HepG2 (cell line): ENCODE results near the gene NEURL1B. TPM values are rescaled to one million over a fixed set of nuclear protein-coding genes. Genes with fewer than 3 reads are reported as not detected.

Experiments
- ATAC-seq: fragments of 200-7000 bp; cut with Tn5 transposase; 3 replicates; pipeline ENCODE4 v1.9.1; 2020; ENCODE audit warnings: mild to moderate bottlenecking, moderate library complexity
- BruUV-seq: library from RNA; stranded (reverse); fragments of 400-500 nt; replicated peaks from 2 replicates; lab custom pipeline; 2021; lab: Mats Ljungman, UMichigan
- CTCF ChIA-PET: fragments of 300-600 bp; formaldehyde crosslinking; extraction: SDS; loops from one replicate; lab custom pipeline; 2021; ENCODE audit warnings: low total read pairs, inconsistent platforms, low intra/inter-chr PET ratio; lab: Yijun Ruan, JAX
- POLR2A ChIA-PET: fragments of 350-600 bp; sonication (Branson Sonifier 250); formaldehyde crosslinking; loops from one replicate; lab custom pipeline; 2020; ENCODE audit warnings: antibody characterized with exemption, inconsistent platforms; lab: Yijun Ruan, JAX
- DNase-seq: peaks from one replicate; pipeline ENCODE4 v3.0.0-alpha.2; 2015; ENCODE audit warnings: low spot score
- FAIRE-seq: peaks from 3 replicates; lab custom pipeline; 2011; peaks lifted over from hg19 to GRCh38; lab: Jason Lieb, UNC
- H2AFZ ChIP-seq: one replicate; pipeline ENCODE4 v1.6.1; 2011; ENCODE audit warnings: low read length, inconsistent platforms
- H3K27ac ChIP-seq: fragments of 300-600 bp; 3 replicates; pipeline ENCODE4 v1.8.0; 2011; ENCODE audit warnings: mixed run types, mild to moderate bottlenecking, mixed read lengths, low read length, inconsistent platforms; ENCODE audit not compliant: insufficient read depth; ENCODE audit errors: extremely low read length
- H3K27me3 ChIP-seq, 2 experiments: fragments of 200-600 bp in 1 of 2; 2 replicates in 1 of 2; 3 replicates in 1 of 2; pipeline versions ENCODE4 v1.6.0 to v1.8.0; 2011; ENCODE audit warnings: low read length in 2 of 2, mild to moderate bottlenecking in 2 of 2, moderate library complexity in 2 of 2, inconsistent platforms in 1 of 2; ENCODE audit not compliant: insufficient read depth in 2 of 2, control insufficient read depth in 1 of 2
- H3K36me3 ChIP-seq, 2 experiments: fragments of 200-600 bp in 1 of 2; replicated peaks in 1 of 2; 2 replicates in 1 of 2; 3 replicates in 1 of 2; pipeline versions ENCODE4 v1.5.1 to v1.8.0; 2011; ENCODE audit warnings: low read length in 2 of 2, inconsistent platforms in 1 of 2; ENCODE audit not compliant: insufficient read depth in 2 of 2, control insufficient read depth in 1 of 2
- H3K4me1 ChIP-seq: 2 replicates; pipeline ENCODE4 v1.5.1; 2012; ENCODE audit warnings: low read length, inconsistent platforms; ENCODE audit not compliant: insufficient read depth
- H3K4me2 ChIP-seq: 2 replicates; pipeline ENCODE4 v1.6.0; 2011; ENCODE audit warnings: low read depth, low read length, inconsistent platforms
- H3K4me3 ChIP-seq, 3 experiments: fragments of 200-600 bp in 1 of 3; sonication (generic), shearing (Covaris generic) in 1 of 3; replicated peaks in 1 of 3; 2 replicates each; pipeline ENCODE4 v1.5.1; 2011 to 2016; ENCODE audit warnings: low read length in 3 of 3, inconsistent platforms in 2 of 3, low read depth in 2 of 3, mild to moderate bottlenecking in 2 of 3, control low read depth in 1 of 3, mixed read lengths in 1 of 3; ENCODE audit not compliant: insufficient read depth in 1 of 3
- H3K79me2 ChIP-seq: one replicate; pipeline ENCODE4 v1.6.1; 2011; ENCODE audit warnings: low read length, inconsistent platforms; ENCODE audit not compliant: insufficient read depth
- H3K9ac ChIP-seq: 2 replicates; pipeline ENCODE4 v1.6.0; 2011; ENCODE audit warnings: mild to moderate bottlenecking, low read depth, low read length, inconsistent platforms; ENCODE audit not compliant: insufficient read depth
- H3K9me3 ChIP-seq: 2 replicates; pipeline ENCODE4 v1.5.1; 2012; ENCODE audit warnings: mild to moderate bottlenecking, low read length
- H4K20me1 ChIP-seq: 2 replicates; pipeline ENCODE4 v1.6.0; 2011; ENCODE audit warnings: inconsistent platforms, mild to moderate bottlenecking, low read length, moderate library complexity; ENCODE audit not compliant: insufficient read depth
- CCAR2 ChIP-seq: fragments of 200-400 bp; formaldehyde crosslinking; optimal IDR thresholded peaks from 2 replicates; pipeline ENCODE3; 2018; ENCODE audit warnings: low read depth, mild to moderate bottlenecking, low read length, moderate library complexity
- EHMT2 ChIP-seq: fragments of 200-600 bp; sonication (generic); IDR thresholded peaks from 2 replicates; pipeline ENCODE4 v1.7.0; 2017; ENCODE audit warnings: antibody characterized with exemption, low read depth, low read length, borderline replicate concordance
- EP300 ChIP-seq, 3 experiments: sonication (generic) in 1 of 3; formaldehyde crosslinking in 1 of 3; IDR thresholded peaks; 2 replicates each; pipeline versions ENCODE4 v1.5.1 to v1.6.1; 2011 to 2020; ENCODE audit warnings: low read depth in 2 of 3, low read length in 2 of 3, borderline replicate concordance in 1 of 3, improper control_type of control experiment in 1 of 3, mild to moderate bottlenecking in 1 of 3, missing genetic modification reagents in 1 of 3, moderate library complexity in 1 of 3
- GPN1 ChIP-seq: sonication (generic); formaldehyde crosslinking; IDR thresholded peaks from 2 replicates; pipeline ENCODE4 v1.5.1; 2020; ENCODE audit warnings: missing genetic modification reagents, borderline replicate concordance
- HNF4A ChIP-seq: sonication (generic); formaldehyde crosslinking; IDR thresholded peaks from 2 replicates; pipeline ENCODE4 v1.4.0; 2020; ENCODE audit warnings: missing genetic modification reagents
- MED8 ChIP-seq: sonication (generic); formaldehyde crosslinking; IDR thresholded peaks from 2 replicates; pipeline ENCODE4 v1.8.1; 2023; ENCODE audit warnings: mild to moderate bottlenecking, missing genetic modification reagents; ENCODE audit not compliant: insufficient replicate concordance
- MLLT10 ChIP-seq: sonication (generic); formaldehyde crosslinking; IDR thresholded peaks from 2 replicates; pipeline ENCODE4 v1.4.0; 2020; ENCODE audit warnings: missing genetic modification reagents
- MLX ChIP-seq: IDR thresholded peaks from 2 replicates; pipeline ENCODE4 v1.6.1; 2016
- NAIF1 ChIP-seq: sonication (generic); formaldehyde crosslinking; IDR thresholded peaks from 2 replicates; pipeline ENCODE4 v1.5.0; 2020; ENCODE audit warnings: mild to moderate bottlenecking, missing genetic modification reagents, borderline replicate concordance
- RARA ChIP-seq: IDR thresholded peaks from 2 replicates; pipeline ENCODE4 v1.6.1; 2016; ENCODE audit warnings: missing genetic modification reagents, missing compliant biosample characterization
- RNF219 ChIP-seq: sonication (generic); formaldehyde crosslinking; IDR thresholded peaks from 2 replicates; pipeline ENCODE4 v1.5.0; 2020; ENCODE audit warnings: mild to moderate bottlenecking, missing genetic modification reagents
- SNAI1 ChIP-seq: sonication (generic); formaldehyde crosslinking; IDR thresholded peaks from 2 replicates; pipeline ENCODE4 v1.5.0; 2020; ENCODE audit warnings: mild to moderate bottlenecking, missing genetic modification reagents, borderline replicate concordance
- ZC3H13 ChIP-seq: sonication (generic); formaldehyde crosslinking; IDR thresholded peaks from 2 replicates; pipeline ENCODE4 v1.8.1; 2023; ENCODE audit warnings: mild to moderate bottlenecking, missing genetic modification reagents, moderate library complexity
- ZGPAT ChIP-seq: IDR thresholded peaks from 2 replicates; pipeline ENCODE4 v1.6.1; 2016; ENCODE audit warnings: mild to moderate bottlenecking
- ZNF367 ChIP-seq: sonication (generic); formaldehyde crosslinking; IDR thresholded peaks from 2 replicates; pipeline ENCODE4 v1.4.0; 2020; ENCODE audit warnings: missing genetic modification reagents, borderline replicate concordance
- ZNF512B ChIP-seq: sonication (generic); formaldehyde crosslinking; IDR thresholded peaks from 2 replicates; pipeline ENCODE4 v1.5.1; 2020; ENCODE audit warnings: missing genetic modification reagents, mild to moderate bottlenecking, borderline replicate concordance
- ZNF550 ChIP-seq: sonication (generic); formaldehyde crosslinking; IDR thresholded peaks from 2 replicates; pipeline ENCODE4 v1.4.0; 2020; ENCODE audit warnings: mild to moderate bottlenecking, missing genetic modification reagents, borderline replicate concordance
- WGBS: methylation state at CpG from one replicate; pipeline ENCODE4 v1.1.6; 2017; ENCODE audit warnings: low lambda C conversion rate; 5-methylcytosine and 5-hydroxymethylcytosine counted together
- in situ Hi-C: cut with HindIII; loops from 2 replicates; pipeline ENCODE4 v1.10.0; 2017; ENCODE audit warnings: low pct_unique_long_range_greater_than_20kb; ENCODE audit not compliant: extremely low pct_ligation_motif_present
- intact Hi-C: fragments of 100-400 bp; cut with micrococcal nuclease; formaldehyde crosslinking; loops from one replicate; pipeline ENCODE4 v1.10.0; 2022; ENCODE audit not compliant: unreplicated experiment
- polyA plus RNA-seq, 8 experiments: library from polyadenylated mRNA; depleted of rRNA in 3 of 8; stranded (reverse) in 7 of 8; unstranded in 1 of 8; fragments of >200 nt; fragmentation: Illumina TruSeq in 4 of 8; extraction: Trizol in 4 of 8; gene quantifications; 2 replicates each; pipeline versions ENCODE4 v1.2.1 to v1.2.3, GENCODE V29; 2011 to 2016; ENCODE audit warnings: low read depth in 4 of 8, missing spikeins in 1 of 8, mixed read lengths in 1 of 8; ENCODE audit not compliant: insufficient read depth in 1 of 8
- total RNA-seq, 5 experiments: library from RNA; depleted of rRNA; stranded (reverse); fragments of >200 nt; fragmentation: Illumina TruSeq; extraction: Trizol; gene quantifications; 2 replicates each; pipeline ENCODE4 v1.2.3, GENCODE V29; 2016; ENCODE audit warnings: low read depth in 1 of 5

NEURL1B gene
- total and polyA plus RNA-seq, 2 of the 13 experiments (the other 11 are each of a cell fraction or from before 2014, with no cell fraction given): 0.09 to 0.13 TPM

GRCh38 chr5:172660974-172661373 lies 19.9 kb downstream of the NEURL1B start:
- H3K4me3 ChIP-seq: peak overlapping the region in 2 of 3 experiments; percentile 20 to 67; a peak in 1 of 6 replicates
- ATAC-seq (no peak), FAIRE-seq (no peak), DNase-seq (no peak)
- WGBS: 55% methylated on average over 3 of the region's 3 CpGs
- no peaks in the 10 kb centered on the region for H3K79me2 ChIP-seq
- ChIA-PET CTCF (no interaction called here), POLR2A (interaction anchor here (1.0 to 1.6 kb wide), 6 partner anchors 12 to 298 kb away, joined by 3 to 5 read pairs (median 4); partner anchors contain the start of gene RPL26L1)
- H3K4me2 ChIP-seq: peak overlapping the region; percentile 84
- H3K27ac ChIP-seq: peak overlapping the region; percentile 93
- in situ Hi-C loops: no loop called here
- H2AFZ ChIP-seq: no peak overlapping the region
- H4K20me1 ChIP-seq: no peaks in the 10 kb centered on the region
- intact Hi-C loops: loop anchor here (1.0 to 2.0 kb wide), 2 partner anchors 36 to 182 kb away; no protein-coding TSS in a partner anchor
- no peaks in the 10 kb centered on the region for H3K36me3 ChIP-seq
- BruUV-seq: no TSS peak
- H3K27me3 ChIP-seq: 0 out of 5 replicates have a peak, but pooled peaks cover 0 to 3% of the 10 kb centered on the region in 2 experiments
- H3K9me3 ChIP-seq: no peaks in the 10 kb centered on the region
- peak overlapping the region; percentile 67; the same call in 1 of the 2 replicates for H3K9ac ChIP-seq
- H3K4me1 ChIP-seq: peaks cover 47% of the 10 kb centered on the region
- TF ChIP-seq RARA (CRISPR knock-in tag) (no peak), ZC3H13 (CRISPR knock-in tag) (no peak), EP300 (IDR thresholded peaks at IDR 0.05; ENCODE audit: low read depth in 2 of 2, low read length in 2 of 2) (no peak), EP300 (CRISPR knock-in tag; IDR thresholded peaks at IDR 0.05; ENCODE audit: borderline replicate concordance) (no peak), EHMT2 (0 out of 2 replicates have a peak, but pooled peaks have one; percentile 44), ZNF512B (CRISPR knock-in tag) (0 out of 2 replicates have a peak, but pooled peaks have one; percentile 52), SNAI1 (no peak), ZNF367 (no peak), MLLT10 (CRISPR knock-in tag) (no peak), ZNF550 (CRISPR knock-in tag) (no peak), MLX (no peak), NAIF1 (0 out of 2 replicates have a peak, but pooled peaks have one; percentile 22), RNF219 (CRISPR knock-in tag) (no peak), ZGPAT (CRISPR knock-in tag) (no peak), MED8 (CRISPR knock-in tag) (no peak), CCAR2 (no peak), GPN1 (no peak), HNF4A (CRISPR knock-in tag) (peak; percentile 63)
